AG10803 (cell line): Measurements from ENCODE around the gene TUSC1.
"Not testable (repeated sequence)": the region's sequence is repeated elsewhere in the genome, so short reads cannot be mapped to it uniquely, and the experiment has no call there.

Source experiments
- DNase-seq: peaks from one replicate; pipeline ENCODE4 v3.0.0; 2010; ENCODE audit warnings: low read depth
- H3K4me3 ChIP-seq: 2 replicates; pipeline ENCODE4 v1.5.1; 2011; ENCODE audit warnings: mild to moderate bottlenecking, low read length, control low read depth
- CTCF ChIP-seq: conservative IDR thresholded peaks from 2 replicates; pipeline ENCODE4 v1.5.1; 2011; ENCODE audit warnings: mild to moderate bottlenecking, low read length, control low read depth, inconsistent platforms

TUSC1 gene

GRCh38 chr9:25677301-25678146 is 720 bp downstream of the TUSC1 start:
- H3K4me3 ChIP-seq, result peak overlapping the region; percentile 83
- no peak for TF ChIP-seq CTCF
- DNase-seq, result peak; percentile 78

GRCh38 chr9:25675858-25676257 is 2.4 kb downstream of the TUSC1 start:
- DNase-seq, H3K4me3 ChIP-seq: not testable (repeated sequence)

- no peak for TF ChIP-seq CTCF
- H3K4me3 ChIP-seq, result no peak overlapping the region
- no peak for DNase-seq
These were observed 19.7 kb downstream of the TUSC1 start for GRCh38 chr9:25658571-25658970.

GRCh38 chr9:25654417-25654816 is 23.8 kb downstream of the TUSC1 start:
- no peak overlapping the region for H3K4me3 ChIP-seq
- DNase-seq, result no peak
- no peak for TF ChIP-seq CTCF

GRCh38 chr9:25648116-25648515 is 30.1 kb downstream of the TUSC1 start:
- TF ChIP-seq CTCF, result no peak

GRCh38 chr9:25636026-25636425 is 42.2 kb downstream of the TUSC1 start:
- TF ChIP-seq CTCF, result no peak
- no peak overlapping the region for H3K4me3 ChIP-seq
- no peak for DNase-seq

More at GRCh38 chr9:25648116-25648515, 30.1 kb downstream of the TUSC1 start:
- no peak for DNase-seq
- H3K4me3 ChIP-seq, result no peak overlapping the region

- TF ChIP-seq CTCF, result no peak
- no peak for DNase-seq
- H3K4me3 ChIP-seq, result no peak overlapping the region
These were observed 49.0 kb downstream of the TUSC1 start for GRCh38 chr9:25629231-25629630.
